Cardiac fibroblast (primary cell): ENCODE results near the gene SYT7.
A peak's percentile ranks its signal among the peaks of the same experiment; 100 is the strongest.

Source experiments
- DNase-seq, 2 donors: peaks; one replicate each; pipeline versions ENCODE4 v3.0.0 to v3.0.0-alpha.2; 2010; ENCODE audit warnings: low read depth in 2 of 2
- H3K4me3 ChIP-seq, 2 donors: replicated peaks in 1 of 2; 1 replicate in 1 of 2; 2 replicates in 1 of 2; pipeline ENCODE4 v1.5.1; 2011; ENCODE audit warnings: low read depth in 2 of 2, low read length in 2 of 2, mild to moderate bottlenecking in 2 of 2, moderate library complexity in 1 of 2
- TF ChIP-seq, protein P1 (sequence below): IDR thresholded peaks from one replicate; pipeline ENCODE4 v1.5.1; 2011; ENCODE audit warnings: low read depth, mild to moderate bottlenecking, low read length, inconsistent platforms

Gene SYT7

DNA sequence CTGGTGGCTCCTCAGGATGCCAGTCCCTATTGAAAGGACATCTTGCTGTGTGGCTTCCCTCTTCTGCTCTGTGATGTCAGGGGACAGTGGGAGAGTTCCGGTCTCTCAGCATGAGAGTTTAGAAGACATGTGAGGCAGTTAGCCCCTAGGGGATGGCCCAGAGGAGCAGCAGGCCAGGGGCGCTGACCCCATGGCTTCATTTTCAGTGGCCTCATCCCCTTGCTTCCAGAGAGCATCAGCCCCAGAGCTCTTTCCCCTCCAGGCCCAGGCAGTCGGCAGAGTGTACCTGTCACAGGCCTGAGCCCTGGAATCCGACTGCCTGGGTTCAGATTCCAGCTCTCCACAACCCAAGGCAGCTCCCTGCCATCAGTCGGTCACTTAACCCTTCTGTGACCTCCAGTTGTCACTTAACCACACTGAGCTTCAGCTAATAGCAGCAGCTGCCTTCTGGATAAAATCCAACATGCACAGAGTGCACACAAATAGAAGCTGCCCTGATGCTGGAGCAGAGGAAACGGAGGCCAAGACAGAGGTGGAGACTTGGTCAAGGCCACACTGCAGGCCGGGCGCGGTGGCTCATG lies 86.4 kb downstream of the SYT7 start:
- no peak for DNase-seq
- TF ChIP-seq, protein P1, sequence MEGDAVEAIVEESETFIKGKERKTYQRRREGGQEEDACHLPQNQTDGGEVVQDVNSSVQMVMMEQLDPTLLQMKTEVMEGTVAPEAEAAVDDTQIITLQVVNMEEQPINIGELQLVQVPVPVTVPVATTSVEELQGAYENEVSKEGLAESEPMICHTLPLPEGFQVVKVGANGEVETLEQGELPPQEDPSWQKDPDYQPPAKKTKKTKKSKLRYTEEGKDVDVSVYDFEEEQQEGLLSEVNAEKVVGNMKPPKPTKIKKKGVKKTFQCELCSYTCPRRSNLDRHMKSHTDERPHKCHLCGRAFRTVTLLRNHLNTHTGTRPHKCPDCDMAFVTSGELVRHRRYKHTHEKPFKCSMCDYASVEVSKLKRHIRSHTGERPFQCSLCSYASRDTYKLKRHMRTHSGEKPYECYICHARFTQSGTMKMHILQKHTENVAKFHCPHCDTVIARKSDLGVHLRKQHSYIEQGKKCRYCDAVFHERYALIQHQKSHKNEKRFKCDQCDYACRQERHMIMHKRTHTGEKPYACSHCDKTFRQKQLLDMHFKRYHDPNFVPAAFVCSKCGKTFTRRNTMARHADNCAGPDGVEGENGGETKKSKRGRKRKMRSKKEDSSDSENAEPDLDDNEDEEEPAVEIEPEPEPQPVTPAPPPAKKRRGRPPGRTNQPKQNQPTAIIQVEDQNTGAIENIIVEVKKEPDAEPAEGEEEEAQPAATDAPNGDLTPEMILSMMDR: no peak
- no peak overlapping the region for H3K4me3 ChIP-seq

DNA sequence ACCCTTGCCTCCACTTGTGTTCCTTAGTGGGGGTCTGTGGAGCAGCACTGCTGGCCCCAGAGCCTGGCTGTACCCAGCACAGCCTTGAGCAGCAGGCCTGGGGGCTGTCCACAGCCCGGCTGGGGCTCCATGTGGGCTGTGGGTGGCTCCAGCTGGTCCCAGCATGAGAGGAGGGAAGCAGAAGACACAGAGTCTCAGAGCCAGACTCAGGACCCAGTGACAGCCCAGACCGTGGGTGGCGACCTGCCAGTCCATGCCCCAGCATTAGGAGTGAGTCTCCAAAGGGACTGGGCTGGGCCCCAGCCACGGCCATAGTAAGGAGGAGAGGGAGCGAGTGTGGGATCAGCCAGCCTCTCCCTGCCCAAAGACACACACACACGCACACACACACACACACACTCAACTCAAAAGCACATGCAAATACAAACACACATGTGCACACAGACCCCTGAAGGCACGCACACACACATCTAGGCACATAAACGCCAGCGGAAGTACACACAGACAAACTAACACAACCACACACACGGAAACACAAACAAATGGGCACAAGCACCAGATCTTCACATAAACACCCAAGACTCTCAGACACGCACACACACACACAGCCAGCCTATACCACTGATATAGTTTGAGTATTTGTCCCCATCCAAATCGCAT lies 89.0 kb downstream of the SYT7 start:
- H3K4me3 ChIP-seq: no peak overlapping the region
- no peak for DNase-seq
- TF ChIP-seq, protein P1: no peak

DNA sequence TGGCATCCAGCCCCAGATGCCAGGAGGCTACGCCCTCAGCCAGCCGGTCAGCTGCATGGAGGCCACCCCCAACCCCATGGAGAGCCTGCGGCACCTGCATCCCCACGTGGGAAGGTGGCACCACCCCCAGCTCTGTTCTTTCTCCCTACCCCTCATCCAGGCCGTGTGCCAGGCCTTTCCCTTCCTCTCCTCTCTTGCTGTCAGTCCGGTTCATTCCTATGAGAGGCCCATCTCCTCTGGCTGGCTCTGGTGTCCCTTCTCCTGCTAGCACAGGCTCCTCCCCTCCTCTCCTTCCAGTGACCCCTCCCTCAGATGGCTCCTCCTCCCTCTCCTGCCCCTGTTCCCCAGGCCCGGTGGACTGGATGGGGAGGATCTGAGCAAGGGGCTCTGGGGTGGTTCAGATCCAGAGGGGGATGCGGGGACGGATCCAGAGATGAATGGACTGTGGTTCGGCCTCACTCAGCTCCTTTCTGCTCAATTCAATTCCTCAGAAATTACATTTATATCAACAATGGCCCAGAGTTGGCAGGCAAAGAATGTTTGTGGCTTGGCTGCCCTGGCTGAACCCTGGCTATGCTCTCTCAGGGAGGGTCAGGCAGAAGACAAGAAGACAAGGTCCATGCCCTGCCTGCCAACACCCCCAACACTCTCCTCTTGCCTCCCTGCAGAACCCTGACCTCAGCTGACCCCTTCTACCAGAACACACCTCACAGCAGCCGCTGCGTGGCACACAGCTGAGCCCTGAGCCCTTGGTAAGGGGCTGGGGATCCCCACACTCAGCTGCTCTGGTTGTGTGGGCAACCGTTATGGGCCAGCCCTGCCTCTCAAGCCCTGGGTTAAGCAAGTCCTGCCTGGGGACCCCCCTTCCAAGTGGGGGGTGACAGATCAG lies 90.8 kb downstream of the SYT7 start:
- DNase-seq: peak in 1 of 2 donors; percentile 72
- no peak overlapping the region for H3K4me3 ChIP-seq
- TF ChIP-seq, protein P1: no peak

DNA sequence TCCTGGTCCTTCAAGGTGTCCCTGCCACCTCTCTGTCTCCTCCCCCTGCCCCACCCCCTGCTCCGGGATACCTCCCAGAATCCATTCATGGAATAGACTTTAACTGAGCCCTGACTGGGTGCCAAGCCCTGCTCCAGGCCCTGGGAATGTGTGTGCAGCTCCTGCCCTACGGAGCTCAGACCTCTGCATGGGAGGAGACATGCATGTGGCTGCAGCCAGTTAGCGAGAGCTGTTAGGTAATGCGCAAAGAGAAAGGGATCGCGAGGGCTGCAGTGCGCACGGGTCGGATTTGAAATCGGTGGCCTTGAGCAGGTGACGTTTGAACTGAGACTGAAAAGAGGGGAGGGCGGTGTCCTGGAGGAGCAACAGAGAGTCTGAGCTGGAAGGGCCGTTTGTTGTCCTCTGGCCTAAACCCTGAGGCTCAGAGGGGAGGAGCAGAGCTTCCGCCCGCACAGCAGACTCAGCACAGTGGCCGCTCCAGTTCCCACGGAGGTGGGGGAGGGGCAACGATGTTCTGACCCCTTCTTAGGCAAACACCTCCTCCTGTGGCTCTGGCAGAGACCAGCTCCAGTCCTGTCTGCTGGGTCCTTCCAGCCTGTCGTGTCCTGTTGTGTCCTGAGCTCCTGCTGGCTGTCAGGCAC lies 92.1 kb downstream of the SYT7 start:
- H3K4me3 ChIP-seq: peak overlapping the region; percentile 8 to 24
- DNase-seq: peak; percentile 35 to 41
- TF ChIP-seq, protein P1: no peak

DNA sequence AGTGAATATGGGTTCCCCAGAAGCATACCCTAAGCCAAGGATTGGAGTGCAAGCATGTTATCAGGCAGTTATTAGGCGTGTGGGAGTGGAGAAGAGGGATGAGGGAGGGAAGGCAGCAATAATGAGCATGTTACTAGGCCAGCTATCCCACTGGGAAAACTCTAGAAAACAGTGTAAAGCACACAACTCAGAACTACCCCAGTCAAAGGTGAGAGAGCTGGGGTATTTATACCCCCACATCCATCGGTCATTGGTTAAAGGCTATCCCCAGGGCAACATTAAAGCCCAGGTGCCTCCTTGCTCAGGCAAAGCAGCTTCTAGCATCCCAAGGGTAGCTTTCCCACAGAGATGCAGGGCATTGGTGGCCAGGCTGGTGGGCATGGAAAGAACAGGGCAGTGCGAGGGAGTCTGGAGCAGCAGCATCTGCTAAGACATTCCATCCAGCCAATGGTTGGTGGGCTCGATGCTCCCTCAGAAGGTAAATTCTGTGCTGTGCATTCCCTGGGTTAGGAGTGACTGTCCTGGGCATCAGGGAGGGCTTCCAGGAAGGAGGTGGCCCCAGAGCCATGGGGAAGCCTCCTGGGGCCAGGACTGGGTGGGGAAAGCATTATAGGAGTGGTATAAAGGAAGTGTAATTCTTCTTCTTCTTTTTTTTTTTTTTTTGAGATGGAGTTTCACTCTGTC lies 93.4 kb downstream of the SYT7 start:
- no peak overlapping the region for H3K4me3 ChIP-seq
- TF ChIP-seq, protein P1: no peak
- DNase-seq: no peak

DNA sequence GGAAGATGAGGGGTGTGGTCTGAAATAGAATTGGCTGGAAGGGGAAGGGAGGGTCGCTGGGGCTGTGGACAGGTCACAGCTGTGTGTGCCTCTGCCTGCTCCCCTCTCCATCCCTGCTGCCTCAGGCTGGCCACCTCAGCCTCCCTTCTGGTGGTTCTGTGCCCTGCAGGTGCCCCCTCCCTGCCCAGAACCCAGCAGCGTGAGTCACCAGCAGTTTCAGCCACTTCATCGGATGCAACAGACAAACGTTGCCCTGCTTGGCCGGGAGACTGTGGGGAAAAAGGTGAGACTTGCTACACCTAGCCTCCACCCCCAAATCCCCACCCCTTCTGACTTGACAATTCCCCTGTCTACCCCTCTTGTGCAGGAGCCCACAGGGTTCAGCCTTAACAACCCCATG lies 94.1 kb downstream of the SYT7 start:
- no peak overlapping the region for H3K4me3 ChIP-seq
- DNase-seq: no peak
- TF ChIP-seq, protein P1: no peak
